Immature natural killer cell (primary cell): Measurements from ENCODE around the gene IL1RAPL1. TPM values are rescaled to one million over a fixed set of nuclear protein-coding genes. Genes with fewer than 3 reads are reported as not detected.

ENCODE experiments used
- DNase-seq, 3 donors: peaks; one replicate each; pipeline ENCODE4 v3.0.0; 2022; ENCODE audit warnings: mixed read lengths in 1 of 3
- H3K27ac Mint-ChIP-seq, 6 donors: one replicate each; pipeline ENCODE4 v1.8.0; 2020; ENCODE audit warnings: mixed read lengths in 6 of 6, mild to moderate bottlenecking in 5 of 6, inconsistent platforms in 4 of 6, moderate library complexity in 3 of 6
- H3K27me3 Mint-ChIP-seq, 3 donors: one replicate each; pipeline ENCODE4 v1.8.0; 2020 to 2021; ENCODE audit warnings: low read depth in 3 of 3, mild to moderate bottlenecking in 3 of 3, mixed read lengths in 3 of 3, moderate library complexity in 3 of 3, inconsistent platforms in 1 of 3
- H3K36me3 Mint-ChIP-seq, 3 donors: one replicate each; pipeline ENCODE4 v1.8.0; 2020; ENCODE audit warnings: mixed read lengths in 3 of 3, inconsistent platforms in 2 of 3, mild to moderate bottlenecking in 2 of 3
- H3K4me1 Mint-ChIP-seq, 2 donors: one replicate each; pipeline ENCODE4 v1.8.0; 2020; ENCODE audit warnings: inconsistent platforms in 2 of 2, mild to moderate bottlenecking in 2 of 2, mixed read lengths in 2 of 2, moderate library complexity in 1 of 2
- H3K4me3 Mint-ChIP-seq, 5 donors: one replicate each; pipeline ENCODE4 v1.8.0; 2020; ENCODE audit warnings: mild to moderate bottlenecking in 5 of 5, mixed read lengths in 5 of 5, inconsistent platforms in 3 of 5, moderate library complexity in 3 of 5
- H3K9me3 Mint-ChIP-seq, 6 donors: one replicate each; pipeline ENCODE4 v1.8.0; 2020; ENCODE audit warnings: mild to moderate bottlenecking in 6 of 6, mixed read lengths in 6 of 6, inconsistent platforms in 4 of 6, moderate library complexity in 3 of 6
- polyA plus RNA-seq, 3 donors: library from polyadenylated mRNA; unstranded; fragments of 300-500 nt; fragmentation: Illumina TruSeq; gene quantifications; one replicate each; pipeline ENCODE4 v1.2.3, GENCODE V29; 2021

IL1RAPL1 gene
- polyA plus RNA-seq, 3 donors from 2014 or later, result not detected

GRCh38 chrX:29693912-29694311, 1106.7 kb downstream of the IL1RAPL1 start:
- no peaks in the 10 kb centered on the region for H3K27me3 Mint-ChIP-seq
- H3K36me3 Mint-ChIP-seq, result no peaks in the 10 kb centered on the region
- H3K9me3 Mint-ChIP-seq, result peaks cover 0 to 13% (median 4%) of the 10 kb centered on the region in 6 donors
- no peak overlapping the region for H3K4me3 Mint-ChIP-seq
- no peaks in the 10 kb centered on the region for H3K4me1 Mint-ChIP-seq
- DNase-seq, result no peak
- no peak overlapping the region for H3K27ac Mint-ChIP-seq

- Mint-ChIP-seq H3K9me3 (peaks cover 3 to 22% (median 6%) of the 10 kb centered on the region in 6 donors), H3K36me3 (no peaks in the 10 kb centered on the region), H3K27ac (no peak overlapping the region), H3K27me3 (no peaks in the 10 kb centered on the region), H3K4me1 (no peaks in the 10 kb centered on the region), H3K4me3 (no peak overlapping the region)
- no peak for DNase-seq
These were observed 1112.0 kb downstream of the IL1RAPL1 start for GRCh38 chrX:29699239-29699638.

- Mint-ChIP-seq H3K27me3 (peaks cover 0 to 5% (median 2%) of the 10 kb centered on the region in 3 donors), H3K4me1 (no peaks in the 10 kb centered on the region), H3K27ac (peak overlapping the region in 1 of 6 donors; percentile 46), H3K9me3 (peaks cover 0 to 12% (median 5%) of the 10 kb centered on the region in 6 donors), H3K36me3 (no peaks in the 10 kb centered on the region), H3K4me3 (no peak overlapping the region)
- no peak for DNase-seq
These were observed 1119.8 kb downstream of the IL1RAPL1 start for GRCh38 chrX:29707088-29707487.

- H3K4me3 Mint-ChIP-seq, result no peak overlapping the region
- peaks cover 0 to 2% (median 2%) of the 10 kb centered on the region in 3 donors for H3K27me3 Mint-ChIP-seq
- no peak for DNase-seq
- H3K36me3 Mint-ChIP-seq, result no peaks in the 10 kb centered on the region
- no peak overlapping the region for H3K27ac Mint-ChIP-seq
- no peaks in the 10 kb centered on the region for H3K4me1 Mint-ChIP-seq
- peaks cover 0 to 6% (median 2%) of the 10 kb centered on the region in 6 donors for H3K9me3 Mint-ChIP-seq
These were observed 1133.9 kb downstream of the IL1RAPL1 start for GRCh38 chrX:29721152-29721551.

- DNase-seq, result no peak
- H3K4me1 Mint-ChIP-seq, result no peaks in the 10 kb centered on the region
- no peak overlapping the region for H3K4me3 Mint-ChIP-seq
- H3K27ac Mint-ChIP-seq, result no peak overlapping the region
- no peaks in the 10 kb centered on the region for H3K36me3 Mint-ChIP-seq
- peaks cover 0 to 5% (median 2%) of the 10 kb centered on the region in 3 donors for H3K27me3 Mint-ChIP-seq
- peaks cover 0 to 3% (median 1%) of the 10 kb centered on the region in 6 donors for H3K9me3 Mint-ChIP-seq
These were observed 1137.1 kb downstream of the IL1RAPL1 start for GRCh38 chrX:29724316-29724715.

- DNase-seq, result no peak
- H3K4me1 Mint-ChIP-seq, result no peaks in the 10 kb centered on the region
- H3K36me3 Mint-ChIP-seq, result no peaks in the 10 kb centered on the region
- peaks cover 0 to 4% (median 2%) of the 10 kb centered on the region in 3 donors for H3K27me3 Mint-ChIP-seq
- H3K4me3 Mint-ChIP-seq, result no peak overlapping the region
- no peak overlapping the region for H3K27ac Mint-ChIP-seq
- peaks cover 0 to 4% (median 0%) of the 10 kb centered on the region in 6 donors for H3K9me3 Mint-ChIP-seq
These were observed 1139.6 kb downstream of the IL1RAPL1 start for GRCh38 chrX:29726811-29727210.

GRCh38 chrX:29728639-29729038, 1141.4 kb downstream of the IL1RAPL1 start:
- Mint-ChIP-seq H3K4me1 (no peaks in the 10 kb centered on the region), H3K36me3 (no peaks in the 10 kb centered on the region)

GRCh38 chrX:29744966-29745365, 1157.7 kb downstream of the IL1RAPL1 start:
- H3K27ac Mint-ChIP-seq, result no peak overlapping the region
- no peak overlapping the region for H3K4me3 Mint-ChIP-seq
- H3K9me3 Mint-ChIP-seq, result peaks cover 0 to 11% (median 2%) of the 10 kb centered on the region in 6 donors
- H3K36me3 Mint-ChIP-seq, result no peaks in the 10 kb centered on the region
- DNase-seq, result no peak
- H3K27me3 Mint-ChIP-seq, result peaks cover 0 to 2% (median 0%) of the 10 kb centered on the region in 3 donors
- H3K4me1 Mint-ChIP-seq, result no peaks in the 10 kb centered on the region

More at GRCh38 chrX:29728639-29729038, 1141.4 kb downstream of the IL1RAPL1 start:
- no peak overlapping the region for H3K27ac Mint-ChIP-seq
- DNase-seq, result no peak
- H3K9me3 Mint-ChIP-seq, result peaks cover 0 to 4% (median 0%) of the 10 kb centered on the region in 6 donors
- no peak overlapping the region for H3K4me3 Mint-ChIP-seq
- H3K27me3 Mint-ChIP-seq, result peaks cover 0 to 4% (median 0%) of the 10 kb centered on the region in 3 donors

GRCh38 chrX:29746326-29746725, 1159.1 kb downstream of the IL1RAPL1 start:
- no peaks in the 10 kb centered on the region for H3K36me3 Mint-ChIP-seq
- no peak for DNase-seq
- H3K4me3 Mint-ChIP-seq, result no peak overlapping the region
- no peaks in the 10 kb centered on the region for H3K27me3 Mint-ChIP-seq
- no peak overlapping the region for H3K27ac Mint-ChIP-seq
- H3K4me1 Mint-ChIP-seq, result no peaks in the 10 kb centered on the region
- peaks cover 0 to 11% (median 2%) of the 10 kb centered on the region in 6 donors for H3K9me3 Mint-ChIP-seq

GRCh38 chrX:29762006-29762405, 1174.8 kb downstream of the IL1RAPL1 start:
- H3K27me3 Mint-ChIP-seq, result no peaks in the 10 kb centered on the region
- DNase-seq, result no peak
- no peak overlapping the region for H3K27ac Mint-ChIP-seq
- H3K36me3 Mint-ChIP-seq, result no peaks in the 10 kb centered on the region
- H3K9me3 Mint-ChIP-seq, result peaks cover 0 to 5% (median 0%) of the 10 kb centered on the region in 6 donors
- no peak overlapping the region for H3K4me3 Mint-ChIP-seq
- H3K4me1 Mint-ChIP-seq, result no peaks in the 10 kb centered on the region

- H3K36me3 Mint-ChIP-seq, result no peaks in the 10 kb centered on the region
- no peaks in the 10 kb centered on the region for H3K4me1 Mint-ChIP-seq
- no peak overlapping the region for H3K4me3 Mint-ChIP-seq
- peaks cover 0 to 10% (median 0%) of the 10 kb centered on the region in 6 donors for H3K9me3 Mint-ChIP-seq
- H3K27ac Mint-ChIP-seq, result no peak overlapping the region
- DNase-seq, result no peak
- peaks cover 0 to 3% (median 2%) of the 10 kb centered on the region in 3 donors for H3K27me3 Mint-ChIP-seq
These were observed 1188.6 kb downstream of the IL1RAPL1 start for GRCh38 chrX:29775890-29776289.

GRCh38 chrX:29787656-29788055, 1200.4 kb downstream of the IL1RAPL1 start:
- DNase-seq, result no peak
- H3K27me3 Mint-ChIP-seq, result no peaks in the 10 kb centered on the region
- no peak overlapping the region for H3K4me3 Mint-ChIP-seq
- no peak overlapping the region for H3K27ac Mint-ChIP-seq
- no peaks in the 10 kb centered on the region for H3K4me1 Mint-ChIP-seq
- H3K9me3 Mint-ChIP-seq, result peaks cover 2 to 13% (median 4%) of the 10 kb centered on the region in 6 donors
- H3K36me3 Mint-ChIP-seq, result no peaks in the 10 kb centered on the region

- no peaks in the 10 kb centered on the region for H3K36me3 Mint-ChIP-seq
- no peak for DNase-seq
- no peak overlapping the region for H3K4me3 Mint-ChIP-seq
- H3K27ac Mint-ChIP-seq, result no peak overlapping the region
- H3K27me3 Mint-ChIP-seq, result peaks cover 0 to 2% (median 0%) of the 10 kb centered on the region in 3 donors
- no peaks in the 10 kb centered on the region for H3K4me1 Mint-ChIP-seq
- peaks cover 0 to 12% (median 2%) of the 10 kb centered on the region in 6 donors for H3K9me3 Mint-ChIP-seq
These were observed 1201.9 kb downstream of the IL1RAPL1 start for GRCh38 chrX:29788991-29789699.

GRCh38 chrX:29792335-29792734, 1205.1 kb downstream of the IL1RAPL1 start:
- no peaks in the 10 kb centered on the region for H3K36me3 Mint-ChIP-seq
- no peak overlapping the region for H3K4me3 Mint-ChIP-seq
- H3K9me3 Mint-ChIP-seq, result peaks cover 0 to 12% (median 2%) of the 10 kb centered on the region in 6 donors
- no peak overlapping the region for H3K27ac Mint-ChIP-seq
- H3K27me3 Mint-ChIP-seq, result peaks cover 0 to 2% (median 0%) of the 10 kb centered on the region in 3 donors
- no peak for DNase-seq
- H3K4me1 Mint-ChIP-seq, result no peaks in the 10 kb centered on the region
